Liver (tissue), 9 donors: Measurements from ENCODE around the gene TTYH2. TPM values are rescaled to one million over a fixed set of nuclear protein-coding genes. Genes with fewer than 3 reads are reported as not detected.

Source experiments
- DNase-seq: peaks from one replicate; pipeline ENCODE4 v3.0.0-alpha.2; 2017; ENCODE audit warnings: low spot score
- H3K27ac ChIP-seq, 2 donors: one replicate each; pipeline ENCODE4 v1.7.0; 2013; ENCODE audit warnings: inconsistent platforms in 2 of 2, low read length in 2 of 2, control low read depth in 1 of 2, low read depth in 1 of 2, mild to moderate bottlenecking in 1 of 2
- H3K27me3 ChIP-seq, 4 donors: one replicate each; pipeline versions ENCODE4 v1.6.1 to v1.7.0; 2013; ENCODE audit warnings: low read length in 3 of 4, inconsistent platforms in 1 of 4, mild to moderate bottlenecking in 1 of 4, moderate library complexity in 1 of 4; ENCODE audit not compliant: control insufficient read depth in 4 of 4, insufficient read depth in 4 of 4
- H3K36me3 ChIP-seq, 4 donors: one replicate each; pipeline versions ENCODE4 v1.6.1 to v1.7.0; 2013; ENCODE audit warnings: low read length in 3 of 4, mild to moderate bottlenecking in 3 of 4, low read depth in 1 of 4, moderate library complexity in 1 of 4; ENCODE audit not compliant: control insufficient read depth in 4 of 4, insufficient read depth in 3 of 4
- H3K4me1 ChIP-seq, 4 donors: one replicate each; pipeline versions ENCODE4 v1.6.1 to v1.7.0; 2013; ENCODE audit warnings: low read length in 3 of 4, mild to moderate bottlenecking in 3 of 4, moderate library complexity in 1 of 4; ENCODE audit not compliant: control insufficient read depth in 4 of 4, insufficient read depth in 4 of 4
- H3K4me3 ChIP-seq, 3 donors: one replicate each; pipeline versions ENCODE4 v1.6.1 to v1.7.0; 2013; ENCODE audit warnings: low read length in 3 of 3, control low read depth in 1 of 3, low read depth in 1 of 3, mild to moderate bottlenecking in 1 of 3
- H3K9ac ChIP-seq, 2 donors: one replicate each; pipeline ENCODE4 v1.7.0; 2013; ENCODE audit warnings: low read length in 2 of 2, mild to moderate bottlenecking in 2 of 2, moderate library complexity in 2 of 2, control low read depth in 1 of 2, low read depth in 1 of 2
- H3K9me3 ChIP-seq, 4 donors: one replicate each; pipeline versions ENCODE4 v1.6.1 to v1.7.0; 2013; ENCODE audit warnings: low read length in 3 of 4; ENCODE audit not compliant: control insufficient read depth in 4 of 4
- CTCF ChIP-seq: fragments of 150-350 bp; IDR thresholded peaks from 2 replicates; pipeline ENCODE4 v1.5.1; 2017; ENCODE audit warnings: improper control_type of control experiment, low read depth, low read length; ENCODE audit not compliant: missing input control
- FOXA2 ChIP-seq: IDR thresholded peaks from 2 replicates; pipeline ENCODE4 v1.6.1; 2016; ENCODE audit warnings: antibody characterized with exemption
- GABPA ChIP-seq, 2 donors: IDR thresholded peaks in 1 of 2; conservative IDR thresholded peaks in 1 of 2; 2 replicates each; pipeline ENCODE4 v1.6.1; 2016; ENCODE audit warnings: antibody characterized with exemption in 2 of 2, mild to moderate bottlenecking in 1 of 2, moderate library complexity in 1 of 2
- HNF4G ChIP-seq: IDR thresholded peaks from 2 replicates; pipeline ENCODE4 v1.6.1; 2016; ENCODE audit warnings: antibody characterized with exemption
- MAX ChIP-seq: IDR thresholded peaks from 2 replicates; pipeline ENCODE4 v1.6.1; 2016; ENCODE audit warnings: antibody characterized with exemption
- NR2F2 ChIP-seq: IDR thresholded peaks from 2 replicates; pipeline ENCODE4 v1.6.1; 2016; ENCODE audit warnings: antibody characterized with exemption
- REST ChIP-seq: IDR thresholded peaks from 2 replicates; pipeline ENCODE4 v1.6.1; 2016; ENCODE audit warnings: antibody characterized with exemption, mild to moderate bottlenecking
- RXRA ChIP-seq, 2 donors: IDR thresholded peaks; 2 replicates each; pipeline ENCODE4 v1.6.1; 2017 to 2018; ENCODE audit warnings: antibody characterized with exemption in 2 of 2, mild to moderate bottlenecking in 1 of 2
- TAF1 ChIP-seq: conservative IDR thresholded peaks from 2 replicates; pipeline ENCODE4 v1.6.1; 2016; ENCODE audit warnings: antibody characterized with exemption, mild to moderate bottlenecking
- WGBS: extraction: QIAGEN DNeasy Blood & Tissue Kit; methylation state at CpG from one replicate; pipeline ENCODE4 v1.1.7; 2013; 5-methylcytosine and 5-hydroxymethylcytosine counted together
- polyA plus RNA-seq, 2 donors: library from polyadenylated mRNA; stranded (reverse) in 1 of 2; unstranded in 1 of 2; fragments of 200-250 nt in 1 of 2; fragments of >200 nt in 1 of 2; fragmentation: Nextera tagmentation in 1 of 2; extraction: Ambion mirVana in 1 of 2; gene quantifications; one replicate each; pipeline versions ENCODE4 v1.2.1 to v1.2.3, GENCODE V29; 2013 to 2015
- total RNA-seq, 2 donors: library from RNA; depleted of rRNA; stranded (reverse); fragments of >200 nt; gene quantifications; one replicate each; pipeline ENCODE4 v1.2.3, GENCODE V29; 2014
- donor health status: healthy.
- donor health status: healthy.
- donor health status: healthy.
- donor health status: healthy.
- donor health status: healthy.

TTYH2 gene
- total and polyA plus RNA-seq, 4 donors = 0.40 to 2.4 (median 0.99) TPM

- Histone ChIP-seq H3K9ac (no peak overlapping the region), H3K4me1 (peaks cover 0 to 2% (median 0%) of the 10 kb centered on the region in 4 donors), H3K27ac (no peak overlapping the region), H3K27me3 (no peaks in the 10 kb centered on the region), H3K9me3 (no peaks in the 10 kb centered on the region), H3K4me3 (no peak overlapping the region), H3K36me3 (no peaks in the 10 kb centered on the region)
- TF ChIP-seq REST = no peak
- TF ChIP-seq GABPA (IDR thresholded peaks at IDR 0.05 in 1 of 2, conservative IDR thresholded peaks at IDR 0.05 in 1 of 2) = no peak
- no peak for TF ChIP-seq NR2F2
- TF ChIP-seq FOXA2 = no peak
- TF ChIP-seq TAF1 = no peak
- TF ChIP-seq HNF4G = no peak
- no peak for DNase-seq
- 85% methylated on average over 10 of the region's 10 CpGs for WGBS
Observed at GRCh38 chr17:74292495-74292894, 79.1 kb downstream of the TTYH2 start.

GRCh38 chr17:74295625-74296547 lies 82.5 kb downstream of the TTYH2 start:
- Histone ChIP-seq H3K9ac (no peak overlapping the region), H3K9me3 (no peaks in the 10 kb centered on the region), H3K27me3 (no peaks in the 10 kb centered on the region), H3K27ac (no peak overlapping the region), H3K36me3 (no peaks in the 10 kb centered on the region), H3K4me3 (no peak overlapping the region), H3K4me1 (peaks cover 0 to 2% (median 0%) of the 10 kb centered on the region in 4 donors)
- TF ChIP-seq REST (no peak), RXRA (IDR thresholded peaks at IDR 0.05) (peak in 1 of 2 donors; percentile 23), CTCF (no peak), MAX (no peak)
- 65% methylated on average over 10 of the region's 10 CpGs for WGBS
- peak; percentile 59 for DNase-seq
